HFF-Myc (cell line): ENCODE measurements around the gene SLC35F1.

Source experiments
- DNase-seq: peaks from one replicate; pipeline ENCODE4 v3.0.0-alpha.2; 2011; ENCODE audit warnings: low read depth; ENCODE audit errors: extremely low read depth
- H3K4me3 ChIP-seq: replicated peaks from 2 replicates; pipeline ENCODE4 v1.5.1; 2011; ENCODE audit warnings: low read depth, mild to moderate bottlenecking, control low read depth, low read length
- TF ChIP-seq, protein P1 (sequence below): IDR thresholded peaks from 2 replicates; pipeline ENCODE4 v1.5.1; 2012; ENCODE audit warnings: mild to moderate bottlenecking, low read depth, low read length, control low read depth; ENCODE audit errors: missing control alignments

Gene SLC35F1

GRCh38 chr6:117919775-117920729 is 13.0 kb downstream of the SLC35F1 start:
- DNase-seq: no peak
- no peak overlapping the region for H3K4me3 ChIP-seq
- TF ChIP-seq, protein P1, sequence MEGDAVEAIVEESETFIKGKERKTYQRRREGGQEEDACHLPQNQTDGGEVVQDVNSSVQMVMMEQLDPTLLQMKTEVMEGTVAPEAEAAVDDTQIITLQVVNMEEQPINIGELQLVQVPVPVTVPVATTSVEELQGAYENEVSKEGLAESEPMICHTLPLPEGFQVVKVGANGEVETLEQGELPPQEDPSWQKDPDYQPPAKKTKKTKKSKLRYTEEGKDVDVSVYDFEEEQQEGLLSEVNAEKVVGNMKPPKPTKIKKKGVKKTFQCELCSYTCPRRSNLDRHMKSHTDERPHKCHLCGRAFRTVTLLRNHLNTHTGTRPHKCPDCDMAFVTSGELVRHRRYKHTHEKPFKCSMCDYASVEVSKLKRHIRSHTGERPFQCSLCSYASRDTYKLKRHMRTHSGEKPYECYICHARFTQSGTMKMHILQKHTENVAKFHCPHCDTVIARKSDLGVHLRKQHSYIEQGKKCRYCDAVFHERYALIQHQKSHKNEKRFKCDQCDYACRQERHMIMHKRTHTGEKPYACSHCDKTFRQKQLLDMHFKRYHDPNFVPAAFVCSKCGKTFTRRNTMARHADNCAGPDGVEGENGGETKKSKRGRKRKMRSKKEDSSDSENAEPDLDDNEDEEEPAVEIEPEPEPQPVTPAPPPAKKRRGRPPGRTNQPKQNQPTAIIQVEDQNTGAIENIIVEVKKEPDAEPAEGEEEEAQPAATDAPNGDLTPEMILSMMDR: no peak

- H3K4me3 ChIP-seq: no peak overlapping the region
- TF ChIP-seq, protein P1: no peak
- no peak for DNase-seq
Observed at GRCh38 chr6:117924690-117925089, 17.6 kb downstream of the SLC35F1 start.

GRCh38 chr6:117927866-117928265 is 20.8 kb downstream of the SLC35F1 start:
- TF ChIP-seq, protein P1: no peak
- no peak overlapping the region for H3K4me3 ChIP-seq
- no peak for DNase-seq

- no peak for DNase-seq
- TF ChIP-seq, protein P1: no peak
- no peak overlapping the region for H3K4me3 ChIP-seq
Observed at GRCh38 chr6:117928833-117929232, 21.8 kb downstream of the SLC35F1 start.

DNA sequence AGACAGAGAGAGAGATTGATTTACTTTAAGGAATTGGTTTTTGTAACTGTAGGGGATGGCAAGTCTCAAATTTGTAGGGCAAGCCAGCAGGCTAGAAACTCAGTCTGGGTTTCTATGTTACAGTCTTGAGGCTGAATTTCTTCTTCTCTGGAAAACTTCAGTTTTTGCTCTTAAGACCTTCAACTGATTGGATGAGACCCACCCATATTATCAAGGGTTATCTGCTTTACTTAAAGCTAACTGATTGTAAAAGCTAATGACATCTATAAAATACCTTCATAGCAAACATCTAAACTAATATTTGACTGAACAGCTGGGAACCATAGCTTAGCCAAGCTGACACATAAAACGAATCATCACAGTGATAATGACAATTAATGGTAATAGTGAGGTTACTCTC is 22.4 kb downstream of the SLC35F1 start:
- TF ChIP-seq, protein P1: no peak
- no peak overlapping the region for H3K4me3 ChIP-seq
- DNase-seq: no peak

DNA sequence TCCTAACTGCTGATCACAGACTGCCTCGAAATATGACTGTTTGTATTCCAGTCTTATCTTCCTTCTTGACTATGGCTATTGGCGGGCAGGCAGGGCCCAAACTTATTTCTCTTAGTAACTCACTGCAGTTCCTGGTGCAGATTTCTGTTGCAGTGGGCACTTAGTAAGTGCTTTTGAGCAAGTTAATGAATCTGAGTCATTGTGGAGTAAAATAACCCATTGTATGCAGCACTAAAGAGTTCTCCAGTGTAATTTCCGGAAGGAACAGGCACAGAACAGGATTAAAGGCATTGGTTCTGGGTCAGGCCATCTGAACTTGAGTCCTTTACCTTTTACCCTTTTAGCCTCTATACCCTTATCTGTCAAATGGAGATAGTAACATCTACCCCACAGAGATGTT is 23.6 kb downstream of the SLC35F1 start:
- no peak for DNase-seq
- TF ChIP-seq, protein P1: no peak
- no peak overlapping the region for H3K4me3 ChIP-seq

DNA sequence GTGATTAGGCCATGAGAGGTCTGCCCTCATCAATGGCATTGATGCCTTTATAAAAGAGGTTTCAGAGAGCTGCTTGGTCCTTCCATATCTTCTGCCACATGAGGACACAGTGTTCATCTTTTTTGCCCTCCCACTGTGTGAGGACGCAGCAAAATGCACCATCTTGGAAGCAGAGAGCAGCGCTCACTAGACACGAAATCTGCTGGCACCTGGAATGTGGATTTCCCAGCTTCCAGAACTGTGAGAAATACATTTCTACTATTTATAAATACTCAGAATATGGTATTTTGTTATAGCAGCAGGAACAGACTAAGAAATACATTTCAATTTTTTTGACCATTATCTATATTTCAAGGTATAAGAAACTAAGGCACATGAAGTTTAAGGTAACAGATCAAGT is 24.9 kb downstream of the SLC35F1 start:
- TF ChIP-seq, protein P1: no peak
- DNase-seq: no peak
- no peak overlapping the region for H3K4me3 ChIP-seq
